Tibial nerve (tissue), 4 donors: ENCODE data around the gene KCTD7.

Experiments
- EP300 ChIP-seq, 2 donors: sonication (generic); formaldehyde crosslinking; IDR thresholded peaks; one replicate each; pipeline ENCODE4 v1.6.1; 2017; ENCODE audit warnings: antibody characterized with exemption in 2 of 2, mild to moderate bottlenecking in 1 of 2
- POLR2A ChIP-seq, 2 donors: fragments of 450-650 bp; IDR thresholded peaks; one replicate each; pipeline ENCODE4 v1.6.1; 2017; ENCODE audit warnings: antibody characterized with exemption in 2 of 2, mild to moderate bottlenecking in 2 of 2, moderate library complexity in 2 of 2
- TF ChIP-seq, protein P1 (sequence below), 5 experiments: fragments of 200-600 bp in 3 of 5; fragments of 450-650 bp in 2 of 5; sonication (generic) in 3 of 5; IDR thresholded peaks; one replicate each; pipeline ENCODE4 v1.5.1; 2016 to 2019; ENCODE audit warnings: antibody characterized with exemption in 5 of 5, mild to moderate bottlenecking in 3 of 5, moderate library complexity in 2 of 5

- TF ChIP-seq, protein P1, sequence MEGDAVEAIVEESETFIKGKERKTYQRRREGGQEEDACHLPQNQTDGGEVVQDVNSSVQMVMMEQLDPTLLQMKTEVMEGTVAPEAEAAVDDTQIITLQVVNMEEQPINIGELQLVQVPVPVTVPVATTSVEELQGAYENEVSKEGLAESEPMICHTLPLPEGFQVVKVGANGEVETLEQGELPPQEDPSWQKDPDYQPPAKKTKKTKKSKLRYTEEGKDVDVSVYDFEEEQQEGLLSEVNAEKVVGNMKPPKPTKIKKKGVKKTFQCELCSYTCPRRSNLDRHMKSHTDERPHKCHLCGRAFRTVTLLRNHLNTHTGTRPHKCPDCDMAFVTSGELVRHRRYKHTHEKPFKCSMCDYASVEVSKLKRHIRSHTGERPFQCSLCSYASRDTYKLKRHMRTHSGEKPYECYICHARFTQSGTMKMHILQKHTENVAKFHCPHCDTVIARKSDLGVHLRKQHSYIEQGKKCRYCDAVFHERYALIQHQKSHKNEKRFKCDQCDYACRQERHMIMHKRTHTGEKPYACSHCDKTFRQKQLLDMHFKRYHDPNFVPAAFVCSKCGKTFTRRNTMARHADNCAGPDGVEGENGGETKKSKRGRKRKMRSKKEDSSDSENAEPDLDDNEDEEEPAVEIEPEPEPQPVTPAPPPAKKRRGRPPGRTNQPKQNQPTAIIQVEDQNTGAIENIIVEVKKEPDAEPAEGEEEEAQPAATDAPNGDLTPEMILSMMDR (IDR thresholded peaks at IDR 0.05) = no peak
- TF ChIP-seq POLR2A (IDR thresholded peaks at IDR 0.05) (no peak), EP300 (IDR thresholded peaks at IDR 0.05) (no peak)
Measured at GRCh38 chr7:66626331-66626934, 2.2 kb upstream of the KCTD7 start.
